ENCODE data around the gene PRKACA. TPM values are rescaled to one million over a fixed set of nuclear protein-coding genes. Genes with fewer than 3 reads are reported as not detected.
A peak's percentile ranks its signal among the peaks of the same experiment; 100 is the strongest.

PRKACA gene
- total RNA-seq, 1 donor from 2014 or later: 28.0 TPM

DNA sequence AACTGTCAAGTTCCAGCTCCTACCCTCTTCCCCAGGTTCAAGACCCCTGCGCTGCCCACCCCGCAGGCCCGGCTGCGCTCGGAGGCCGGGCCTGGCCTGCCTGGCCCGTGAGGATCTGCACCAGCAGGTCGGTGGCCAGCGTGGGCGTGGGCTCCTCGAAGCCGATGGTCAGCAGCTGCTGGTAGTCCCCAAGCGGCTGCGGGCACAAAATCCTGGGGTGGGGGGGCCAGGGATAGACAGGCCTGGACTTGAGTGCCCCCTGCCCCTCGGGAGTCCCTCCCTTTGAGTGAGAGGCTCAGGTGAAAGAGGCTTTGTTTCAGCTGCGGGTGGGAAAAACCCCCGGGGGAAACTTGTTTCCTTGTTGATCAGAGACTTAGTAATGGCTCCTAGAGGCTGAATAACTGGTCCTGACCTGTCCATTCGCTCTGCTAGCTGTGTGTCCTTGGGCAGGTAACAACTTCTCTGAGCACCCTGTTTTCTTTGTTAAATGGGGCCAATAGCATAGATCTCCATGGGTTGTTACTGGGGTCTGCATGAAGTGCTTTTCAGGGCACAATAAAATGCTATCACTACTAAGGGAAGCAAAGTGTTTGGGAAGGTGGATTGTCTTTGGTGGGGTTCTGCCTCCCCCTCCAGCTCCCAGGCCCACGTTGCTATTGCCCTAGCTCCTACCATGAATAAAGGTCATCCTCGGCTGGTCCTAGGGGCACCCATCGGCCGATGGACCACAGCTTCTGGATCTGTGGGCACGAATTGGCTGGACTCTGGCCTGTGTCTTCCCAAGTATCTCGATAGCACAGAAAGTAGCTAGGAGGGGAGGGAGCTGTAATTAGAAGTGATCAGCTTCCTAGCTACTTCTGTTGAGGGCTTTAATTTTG lies 35.5 kb downstream of the PRKACA start:
- Histone ChIP-seq H3K27ac (peak overlapping the region; percentile 92), H3K9me3 (no peaks in the 10 kb centered on the region), H3K27me3 (no peaks in the 10 kb centered on the region), H3K4me1 (peaks cover 25% of the 10 kb centered on the region), H3K4me3 (peak overlapping the region; percentile 61 to 79), H3K36me3 (no peaks in the 10 kb centered on the region)
- DNase-seq (ENCODE audit: extremely low spot score in 2 of 2): no peak
- TF ChIP-seq POLR2A (IDR thresholded peaks at IDR 0.05) (no peak), POLR2AphosphoS5 (IDR thresholded peaks at IDR 0.05; ENCODE audit: insufficient read depth in 1 of 2, low read depth in 1 of 2) (peak in 1 of 2 donors; percentile 80)
- TF ChIP-seq, protein P1, sequence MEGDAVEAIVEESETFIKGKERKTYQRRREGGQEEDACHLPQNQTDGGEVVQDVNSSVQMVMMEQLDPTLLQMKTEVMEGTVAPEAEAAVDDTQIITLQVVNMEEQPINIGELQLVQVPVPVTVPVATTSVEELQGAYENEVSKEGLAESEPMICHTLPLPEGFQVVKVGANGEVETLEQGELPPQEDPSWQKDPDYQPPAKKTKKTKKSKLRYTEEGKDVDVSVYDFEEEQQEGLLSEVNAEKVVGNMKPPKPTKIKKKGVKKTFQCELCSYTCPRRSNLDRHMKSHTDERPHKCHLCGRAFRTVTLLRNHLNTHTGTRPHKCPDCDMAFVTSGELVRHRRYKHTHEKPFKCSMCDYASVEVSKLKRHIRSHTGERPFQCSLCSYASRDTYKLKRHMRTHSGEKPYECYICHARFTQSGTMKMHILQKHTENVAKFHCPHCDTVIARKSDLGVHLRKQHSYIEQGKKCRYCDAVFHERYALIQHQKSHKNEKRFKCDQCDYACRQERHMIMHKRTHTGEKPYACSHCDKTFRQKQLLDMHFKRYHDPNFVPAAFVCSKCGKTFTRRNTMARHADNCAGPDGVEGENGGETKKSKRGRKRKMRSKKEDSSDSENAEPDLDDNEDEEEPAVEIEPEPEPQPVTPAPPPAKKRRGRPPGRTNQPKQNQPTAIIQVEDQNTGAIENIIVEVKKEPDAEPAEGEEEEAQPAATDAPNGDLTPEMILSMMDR (IDR thresholded peaks at IDR 0.05): no peak
- intact Hi-C loops (cut with DNase I): loop anchor here (5.0 kb wide), 1 partner anchor 35 kb away; the partner anchor contains the start of gene PRKACA

DNA sequence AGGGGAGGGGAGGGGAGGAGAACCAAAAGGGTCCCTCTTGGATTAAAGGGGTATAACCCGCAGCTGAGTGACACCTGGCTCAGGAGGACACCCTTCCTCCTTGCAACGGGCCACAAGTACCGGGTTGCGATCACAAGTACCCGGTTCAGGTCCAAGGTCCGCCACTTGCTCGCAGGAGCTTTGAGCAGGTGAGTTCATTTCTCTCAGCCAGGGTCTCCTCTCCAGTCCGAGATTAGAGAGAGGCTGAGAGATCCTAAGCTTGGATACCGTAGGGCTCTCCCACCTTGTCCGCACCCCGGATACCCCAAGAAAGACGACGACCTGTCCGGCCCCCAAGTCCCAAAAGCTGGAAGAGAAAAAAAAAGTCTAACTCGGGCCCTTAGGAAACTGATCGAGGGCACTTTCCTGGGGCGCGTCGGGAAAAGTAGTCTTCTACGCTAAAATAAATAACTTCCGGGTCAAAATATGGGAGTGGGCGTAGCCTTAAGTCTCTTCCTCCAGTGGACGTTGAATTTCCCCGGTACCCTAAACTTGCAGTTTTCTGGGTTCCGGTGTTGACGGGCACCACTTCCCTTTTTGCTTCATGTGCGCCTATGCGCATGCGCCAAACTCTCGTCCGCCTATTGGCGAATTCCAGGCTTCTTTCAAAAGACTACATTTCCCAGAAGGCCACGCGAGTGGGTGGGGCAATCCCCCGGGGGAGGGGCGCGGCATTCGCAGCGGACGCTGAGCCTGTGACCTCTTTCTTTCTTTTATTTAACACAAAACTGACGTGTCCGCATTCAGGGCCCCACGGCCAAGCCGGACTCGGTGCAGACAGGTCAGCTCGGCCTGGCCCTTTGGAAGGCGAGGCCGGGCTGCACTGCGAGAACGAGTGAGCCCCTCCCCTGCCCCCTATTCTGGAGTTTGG lies 36.4 kb downstream of the PRKACA start:
- peaks cover 25% of the 10 kb centered on the region for H3K4me1 ChIP-seq
- no peaks in the 10 kb centered on the region for H3K36me3 ChIP-seq
- H3K9me3 ChIP-seq: no peaks in the 10 kb centered on the region
- peak; percentile 95 to 100 for TF ChIP-seq POLR2AphosphoS5 (IDR thresholded peaks at IDR 0.05; ENCODE audit: insufficient read depth in 1 of 2, low read depth in 1 of 2)
- TF ChIP-seq, protein P1 (IDR thresholded peaks at IDR 0.05): peak in 2 of 3 experiments; percentile 7 to 26
- peak; percentile 13 to 76 for TF ChIP-seq POLR2A (IDR thresholded peaks at IDR 0.05)
- intact Hi-C loops (cut with DNase I): loop anchor here (5.0 kb wide), 1 partner anchor 36 kb away; the partner anchor contains the start of gene PRKACA
- no peaks in the 10 kb centered on the region for H3K27me3 ChIP-seq
- peak; percentile 99 for DNase-seq (ENCODE audit: extremely low spot score in 2 of 2)
- H3K4me3 ChIP-seq: peak overlapping the region; percentile 61 to 79
- H3K27ac ChIP-seq: peak overlapping the region; percentile 92

DNA sequence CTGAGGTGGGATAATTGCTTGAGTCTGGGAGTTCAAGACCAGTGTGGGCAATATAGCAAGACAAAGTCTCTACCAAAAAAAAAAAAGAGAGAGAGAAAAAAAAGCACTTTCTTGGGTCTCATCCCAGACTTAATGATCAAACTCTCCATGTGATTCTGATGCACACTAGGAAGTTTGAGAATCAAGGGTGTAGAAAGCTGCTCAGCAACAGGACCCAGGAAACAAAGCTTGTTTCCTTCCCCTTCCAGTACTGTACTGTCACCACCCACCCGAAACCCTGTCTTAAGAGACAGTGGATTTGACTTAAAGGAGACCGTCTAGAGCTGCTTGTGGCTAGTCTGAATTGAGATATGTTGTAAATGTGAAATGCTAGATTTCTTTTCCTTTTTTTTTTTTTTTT lies 39.2 kb downstream of the PRKACA start:
- Histone ChIP-seq H3K36me3 (no peaks in the 10 kb centered on the region), H3K27ac (no peak overlapping the region), H3K4me1 (peaks cover 41% of the 10 kb centered on the region), H3K27me3 (no peaks in the 10 kb centered on the region), H3K9me3 (no peaks in the 10 kb centered on the region), H3K4me3 (no peak overlapping the region)
- intact Hi-C loops (cut with DNase I): no loop called here
- DNase-seq (ENCODE audit: extremely low spot score in 2 of 2): no peak
- TF ChIP-seq, protein P1 (IDR thresholded peaks at IDR 0.05): no peak
- no peak for TF ChIP-seq POLR2AphosphoS5 (IDR thresholded peaks at IDR 0.05; ENCODE audit: insufficient read depth in 1 of 2, low read depth in 1 of 2)
- TF ChIP-seq POLR2A (IDR thresholded peaks at IDR 0.05): no peak

DNA sequence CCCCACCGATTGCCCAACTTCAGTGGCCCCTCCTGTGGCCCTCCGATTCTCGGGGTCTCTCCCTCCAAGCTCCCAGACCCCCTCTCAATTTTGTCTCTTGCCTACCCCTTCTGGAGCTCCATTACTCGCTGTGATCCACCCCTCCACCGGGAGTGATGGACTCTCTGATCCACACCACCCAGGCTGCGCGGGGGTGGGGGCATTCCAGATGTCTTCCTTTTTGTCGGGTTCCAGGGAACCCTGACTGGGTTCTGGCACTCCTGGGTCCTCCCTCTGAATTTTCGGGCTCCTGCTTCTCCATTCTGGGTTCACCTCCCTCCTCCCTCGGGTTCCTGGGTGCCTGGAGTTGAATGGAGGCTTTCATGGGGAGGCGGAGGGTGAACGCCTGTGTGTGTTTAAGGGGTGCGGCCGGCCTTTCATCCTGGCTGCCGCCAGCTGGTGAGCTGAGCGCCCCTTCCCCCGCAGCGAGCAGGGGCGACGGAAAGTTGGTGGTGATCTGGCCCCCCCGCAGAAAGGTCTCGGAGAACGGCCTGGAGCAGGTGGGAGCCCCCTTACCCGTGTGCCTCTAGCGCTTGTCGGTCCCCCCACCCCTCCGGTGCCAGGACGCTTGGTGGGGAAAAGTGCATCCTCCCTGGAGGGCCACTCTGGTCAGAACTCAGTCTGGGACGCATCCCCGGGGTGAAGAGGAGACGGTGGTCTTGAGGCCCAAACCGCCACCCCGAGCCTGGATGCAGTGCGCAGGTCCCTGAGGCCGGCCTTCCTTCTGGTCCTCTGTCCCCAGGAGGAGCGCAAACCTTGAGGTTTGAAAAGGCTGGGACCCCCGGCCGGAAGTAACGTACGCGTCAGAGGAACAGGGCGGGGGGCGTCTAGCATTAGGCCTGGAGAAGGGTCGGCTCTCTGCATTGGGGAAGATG lies 43.4 kb downstream of the PRKACA start:
- Histone ChIP-seq H3K9me3 (no peaks in the 10 kb centered on the region), H3K4me1 (peaks cover 33% of the 10 kb centered on the region), H3K36me3 (no peaks in the 10 kb centered on the region), H3K4me3 (peak overlapping the region; percentile 60 to 67), H3K27me3 (no peaks in the 10 kb centered on the region), H3K27ac (peak overlapping the region; percentile 93)
- no peak for DNase-seq (ENCODE audit: extremely low spot score in 2 of 2)
- no peak for TF ChIP-seq POLR2AphosphoS5 (IDR thresholded peaks at IDR 0.05; ENCODE audit: insufficient read depth in 1 of 2, low read depth in 1 of 2)
- TF ChIP-seq POLR2A (IDR thresholded peaks at IDR 0.05): no peak
- TF ChIP-seq, protein P1 (IDR thresholded peaks at IDR 0.05): no peak
- intact Hi-C loops (cut with DNase I): loop anchor here (2.0 to 5.0 kb wide), 2 partner anchors 63 to 193 kb away; partner anchors contain the start of gene ASF1B

Measured in vagina (tissue), 2 donors.